GM04504 (cell line): ENCODE measurements around the gene ERN2.
"Not testable (repeated sequence)": the region's sequence is repeated elsewhere in the genome, so short reads cannot be mapped to it uniquely, and the experiment has no call there.

Experiments
- DNase-seq: peaks from one replicate; pipeline ENCODE4 v3.0.0-alpha.2; 2012; ENCODE audit warnings: low read depth

The ERN2 gene

GRCh38 chr16:23722613-23723240 lies 9.7 kb upstream of the ERN2 start:
- DNase-seq, result not testable (repeated sequence)

- DNase-seq, result no peak
Measured at GRCh38 chr16:23716484-23716883, 3.5 kb upstream of the ERN2 start.

GRCh38 chr16:23711785-23712184 lies 1.2 kb downstream of the ERN2 start:
- no peak for DNase-seq

- no peak for DNase-seq
Measured at GRCh38 chr16:23710504-23710903, 2.5 kb downstream of the ERN2 start.

- DNase-seq, result no peak
Measured at GRCh38 chr16:23710008-23710407, 3.0 kb downstream of the ERN2 start.

GRCh38 chr16:23709536-23709935 lies 3.5 kb downstream of the ERN2 start:
- no peak for DNase-seq

GRCh38 chr16:23706439-23706838 lies 6.6 kb downstream of the ERN2 start:
- no peak for DNase-seq

GRCh38 chr16:23705517-23705902 lies 7.5 kb downstream of the ERN2 start:
- no peak for DNase-seq

- DNase-seq, result no peak
Measured at GRCh38 chr16:23704772-23705516, 8.1 kb downstream of the ERN2 start.

- no peak for DNase-seq
Measured at GRCh38 chr16:23702951-23703350, 10.1 kb downstream of the ERN2 start.

GRCh38 chr16:23701045-23701444 lies 12.0 kb downstream of the ERN2 start:
- DNase-seq, result no peak

- no peak for DNase-seq
Measured at GRCh38 chr16:23700509-23700908, 12.5 kb downstream of the ERN2 start.

GRCh38 chr16:23700093-23700492 lies 12.9 kb downstream of the ERN2 start:
- DNase-seq, result no peak

GRCh38 chr16:23699100-23699499 lies 13.9 kb downstream of the ERN2 start:
- no peak for DNase-seq

GRCh38 chr16:23695756-23696155 lies 17.3 kb downstream of the ERN2 start:
- DNase-seq, result no peak

- DNase-seq, result no peak
Measured at GRCh38 chr16:23694644-23695373, 18.2 kb downstream of the ERN2 start.

- DNase-seq, result no peak
Measured at GRCh38 chr16:23694265-23694643, 18.8 kb downstream of the ERN2 start.

- no peak for DNase-seq
Measured at GRCh38 chr16:23692190-23692837, 20.7 kb downstream of the ERN2 start.

GRCh38 chr16:23691483-23692189 lies 21.4 kb downstream of the ERN2 start:
- no peak for DNase-seq

GRCh38 chr16:23690771-23691482 lies 22.1 kb downstream of the ERN2 start:
- DNase-seq, result no peak

GRCh38 chr16:23689442-23690187 lies 23.4 kb downstream of the ERN2 start:
- DNase-seq, result no peak
